ENCODE data around the gene INPP5D. TPM values are rescaled to one million over a fixed set of nuclear protein-coding genes. Genes with fewer than 3 reads are reported as not detected.

The INPP5D gene
- total RNA-seq (2021) (2.3 and 3.0 TPM in 2 replicates), Bru-seq, nascent RNA (percentile 21 among the genes with signal in this experiment), BruChase-seq, experiment 1, labeled RNA remaining after a 2-hour chase (percentile 17 among the genes with signal in this experiment), BruChase-seq, experiment 2, labeled RNA remaining after a 6-hour chase (percentile 18 among the genes with signal in this experiment)
- long read RNA-seq, partial matches to known transcripts = 4 of 7 reads
- long read RNA-seq, other reads (novel, unspliced or antisense) = 3 of 7 reads

DNA sequence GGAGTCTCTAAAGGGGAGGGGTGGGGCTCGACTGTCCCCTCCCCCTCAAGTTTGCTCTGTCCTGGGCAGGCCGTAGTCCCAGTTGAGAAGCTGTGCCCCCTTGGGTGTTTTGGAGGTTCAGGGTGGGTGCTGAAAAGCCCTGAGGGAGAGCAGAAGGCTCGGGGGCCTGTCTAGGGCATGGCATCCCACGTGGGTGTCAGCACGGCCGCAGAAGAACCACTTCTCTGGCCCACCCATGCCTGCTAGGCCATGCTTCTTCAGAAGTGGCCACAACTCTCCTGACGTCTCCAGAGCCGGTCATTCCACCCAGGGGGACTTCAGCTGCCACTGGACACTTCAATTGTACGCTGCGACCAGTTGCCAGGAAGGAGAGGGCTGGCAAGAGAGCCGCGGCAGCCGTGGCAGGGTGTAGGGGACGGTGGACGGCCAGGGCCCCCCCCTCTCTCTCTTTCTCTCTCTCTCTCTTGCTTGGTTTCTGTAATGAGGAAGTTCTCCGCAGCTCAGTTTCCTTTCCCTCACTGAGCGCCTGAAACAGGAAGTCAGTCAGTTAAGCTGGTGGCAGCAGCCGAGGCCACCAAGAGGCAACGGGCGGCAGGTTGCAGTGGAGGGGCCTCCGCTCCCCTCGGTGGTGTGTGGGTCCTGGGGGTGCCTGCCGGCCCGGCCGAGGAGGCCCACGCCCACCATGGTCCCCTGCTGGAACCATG lies at the start of gene INPP5D:
TSS of gene INPP5D (plus strand) at position 546 of the 704 bp plus-strand sequence. CDS start at position 683, 137 bp downstream.
- Histone ChIP-seq H3K27me3 (replicated peaks; ENCODE audit: insufficient read depth, low read depth, low read length, poor library complexity) (no peaks in the 10 kb centered on the region), H3K36me3 (ENCODE audit: insufficient read depth, low read length, poor library complexity, severe bottlenecking) (no peaks in the 10 kb centered on the region), H3K27ac (ENCODE audit: low read depth, low read length, poor library complexity, severe bottlenecking) (no peak within 1 kb of the TSS), H3K4me3 (ENCODE audit: low read depth, low read length, poor library complexity, severe bottlenecking) (no peak within 1 kb of the TSS), H3K9me3 (ENCODE audit: low read depth, low read length, poor library complexity, severe bottlenecking) (no peaks in the 10 kb centered on the region), H3K4me1 (ENCODE audit: insufficient read depth, low read length, poor library complexity, severe bottlenecking) (no peaks in the 10 kb centered on the region)
- ChIA-PET POLR2A (ENCODE audit: low non-redundant PET) (no interaction called here), CTCF (no interaction called here)
- BruUV-seq (replicated peaks) = no TSS peak
- intact Hi-C loops (cut with micrococcal nuclease; ENCODE audit: unreplicated experiment) = loop anchor here (10.0 kb wide), 1 partner anchor 455 kb away; no protein-coding TSS in a partner anchor
- TF ChIP-seq CTCF (conservative IDR thresholded peaks at IDR 0.05; ENCODE audit: low read depth, low read length) (no peak), EZH2 (IDR thresholded peaks at IDR 0.05; ENCODE audit: borderline replicate concordance, low read depth, low read length, poor library complexity, severe bottlenecking) (no peak)
- DNase-seq (ENCODE audit: low spot score) = no peak

GRCh38 chr2:233010569-233011267 lies 49.4 kb upstream of the INPP5D start:
- no TSS peak for BruUV-seq (replicated peaks)
- intact Hi-C loops (cut with micrococcal nuclease; ENCODE audit: unreplicated experiment) = no loop called here
- Histone ChIP-seq H3K9me3 (ENCODE audit: low read depth, low read length, poor library complexity, severe bottlenecking) (no peaks in the 10 kb centered on the region), H3K36me3 (ENCODE audit: insufficient read depth, low read length, poor library complexity, severe bottlenecking) (no peaks in the 10 kb centered on the region), H3K4me1 (ENCODE audit: insufficient read depth, low read length, poor library complexity, severe bottlenecking) (no peaks in the 10 kb centered on the region), H3K4me3 (ENCODE audit: low read depth, low read length, poor library complexity, severe bottlenecking) (no peak overlapping the region), H3K27ac (ENCODE audit: low read depth, low read length, poor library complexity, severe bottlenecking) (no peak overlapping the region), H3K27me3 (replicated peaks; ENCODE audit: insufficient read depth, low read depth, low read length, poor library complexity) (no peaks in the 10 kb centered on the region)
- CTCF ChIA-PET = no interaction called here
- POLR2A ChIA-PET (ENCODE audit: low non-redundant PET) = no interaction called here
- no peak for DNase-seq (ENCODE audit: low spot score)
- TF ChIP-seq EZH2 (IDR thresholded peaks at IDR 0.05; ENCODE audit: borderline replicate concordance, low read depth, low read length, poor library complexity, severe bottlenecking) (no peak), CTCF (conservative IDR thresholded peaks at IDR 0.05; ENCODE audit: low read depth, low read length) (no peak)

DNA sequence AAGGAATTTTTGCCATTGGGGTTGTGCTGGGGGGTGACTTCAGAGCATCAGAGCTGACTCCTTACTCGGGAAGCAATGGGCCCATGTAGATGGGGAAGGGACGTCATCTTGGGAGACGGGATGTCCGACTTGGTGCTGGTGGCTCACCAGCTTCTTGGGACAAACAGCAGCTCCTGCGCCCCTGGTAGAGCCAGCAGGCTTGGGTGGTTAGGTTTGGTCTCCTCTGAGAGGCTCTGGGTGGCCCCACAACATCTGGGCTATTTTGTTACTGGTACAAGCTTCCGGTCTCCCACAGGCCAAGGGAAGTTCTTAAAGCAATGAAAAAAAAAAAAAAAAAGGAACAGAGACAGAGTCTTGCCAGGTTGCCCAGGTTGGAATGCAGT lies 48.9 kb upstream of the INPP5D start:
- DNase-seq (ENCODE audit: low spot score) = no peak

More for the DNA sequence above, 48.9 kb upstream of the INPP5D start:
- H3K27ac ChIP-seq (ENCODE audit: low read depth, low read length, poor library complexity, severe bottlenecking) = no peak overlapping the region
- ChIA-PET CTCF (no interaction called here), POLR2A (ENCODE audit: low non-redundant PET) (no interaction called here)
- no peaks in the 10 kb centered on the region for H3K4me1 ChIP-seq (ENCODE audit: insufficient read depth, low read length, poor library complexity, severe bottlenecking)
- H3K4me3 ChIP-seq (ENCODE audit: low read depth, low read length, poor library complexity, severe bottlenecking) = no peak overlapping the region
- no peaks in the 10 kb centered on the region for H3K9me3 ChIP-seq (ENCODE audit: low read depth, low read length, poor library complexity, severe bottlenecking)
- no peaks in the 10 kb centered on the region for H3K27me3 ChIP-seq (replicated peaks; ENCODE audit: insufficient read depth, low read depth, low read length, poor library complexity)
- TF ChIP-seq EZH2 (IDR thresholded peaks at IDR 0.05; ENCODE audit: borderline replicate concordance, low read depth, low read length, poor library complexity, severe bottlenecking) (no peak), CTCF (conservative IDR thresholded peaks at IDR 0.05; ENCODE audit: low read depth, low read length) (no peak)
- no peaks in the 10 kb centered on the region for H3K36me3 ChIP-seq (ENCODE audit: insufficient read depth, low read length, poor library complexity, severe bottlenecking)
- no TSS peak for BruUV-seq (replicated peaks)
- intact Hi-C loops (cut with micrococcal nuclease; ENCODE audit: unreplicated experiment) = no loop called here

All from A673 (cell line).